GM18907 (cell line): ENCODE measurements around the gene VPS26C.
"Not testable (repeated sequence)": the region's sequence is repeated elsewhere in the genome, so short reads cannot be mapped to it uniquely, and the experiment has no call there.

Experiments
- ATAC-seq: cut with Tn5 transposase; IDR thresholded peaks from one replicate; pipeline ENCODE4 v1.9.1; 2021; ENCODE audit warnings: mild to moderate bottlenecking, moderate library complexity; ENCODE audit not compliant: unreplicated experiment

Gene VPS26C

DNA sequence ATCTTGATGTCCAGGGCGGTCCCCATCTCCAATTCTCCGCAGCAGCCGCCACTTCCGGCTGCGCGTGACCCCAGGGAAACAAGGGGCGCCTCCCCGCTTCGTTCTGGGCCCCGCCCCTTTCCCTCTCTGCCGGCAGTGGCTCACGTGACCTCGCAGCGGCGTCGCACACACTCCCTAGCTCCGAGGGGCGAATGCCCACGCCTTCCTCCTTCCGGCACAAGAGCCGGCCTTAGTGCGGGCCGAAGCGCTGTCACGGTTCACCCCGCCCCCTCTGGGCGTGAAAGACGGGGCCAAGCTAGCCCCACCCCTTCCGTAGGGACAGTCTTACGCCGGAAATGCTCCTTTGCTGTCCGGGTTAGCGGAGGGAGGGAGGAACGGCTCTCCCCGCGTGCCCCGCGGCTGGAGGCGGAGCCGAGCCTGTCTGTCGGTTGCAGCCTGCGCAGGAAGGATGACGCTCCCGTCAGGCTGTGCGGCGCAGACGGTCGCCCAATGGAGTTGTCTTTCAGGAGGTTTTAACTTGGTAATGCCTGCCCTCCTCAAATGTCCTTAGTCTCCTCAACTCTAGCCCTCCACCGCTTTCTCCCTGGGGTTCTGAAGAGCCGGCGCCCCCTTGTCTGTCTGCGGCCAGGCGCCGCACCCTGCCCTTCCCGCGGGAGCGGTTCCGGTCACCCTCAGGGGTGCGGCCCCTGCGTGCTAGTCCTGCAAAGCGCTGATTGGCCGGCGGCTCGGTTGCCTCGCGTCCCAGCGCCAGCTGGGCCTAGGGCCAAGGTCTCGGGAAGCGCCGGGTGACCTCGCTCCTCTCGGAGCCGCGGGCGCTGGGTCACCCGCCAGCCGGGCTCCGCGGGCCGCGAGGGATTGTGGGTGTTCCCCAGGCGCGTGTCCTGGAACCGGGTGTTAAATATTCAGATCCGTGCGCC is at the start of gene VPS26C:
VPS26C (minus strand) TSS at position 66 of the 917 bp plus-strand sequence; CDS start at position 26, 40 bp downstream.
- peak; percentile 92 for ATAC-seq

DNA sequence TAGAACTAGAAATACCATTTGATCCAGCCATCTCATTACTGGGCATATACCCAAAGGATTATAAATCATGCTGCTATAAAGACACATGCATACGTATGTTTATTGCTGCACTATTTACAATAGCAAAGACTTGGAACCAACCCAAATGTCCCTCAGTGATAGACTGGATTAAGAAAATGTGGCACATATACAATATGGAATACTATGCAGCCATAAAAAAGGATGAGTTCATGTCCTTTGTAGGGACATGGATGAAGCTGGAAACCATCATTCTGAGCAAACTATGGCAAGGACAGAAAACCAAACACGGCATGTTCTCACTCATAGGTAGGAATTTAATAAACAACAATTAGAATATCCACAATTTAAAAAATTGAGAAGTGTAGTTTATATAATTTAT is 48.9 kb upstream of the VPS26C start:
- ATAC-seq, result not testable (repeated sequence)

DNA sequence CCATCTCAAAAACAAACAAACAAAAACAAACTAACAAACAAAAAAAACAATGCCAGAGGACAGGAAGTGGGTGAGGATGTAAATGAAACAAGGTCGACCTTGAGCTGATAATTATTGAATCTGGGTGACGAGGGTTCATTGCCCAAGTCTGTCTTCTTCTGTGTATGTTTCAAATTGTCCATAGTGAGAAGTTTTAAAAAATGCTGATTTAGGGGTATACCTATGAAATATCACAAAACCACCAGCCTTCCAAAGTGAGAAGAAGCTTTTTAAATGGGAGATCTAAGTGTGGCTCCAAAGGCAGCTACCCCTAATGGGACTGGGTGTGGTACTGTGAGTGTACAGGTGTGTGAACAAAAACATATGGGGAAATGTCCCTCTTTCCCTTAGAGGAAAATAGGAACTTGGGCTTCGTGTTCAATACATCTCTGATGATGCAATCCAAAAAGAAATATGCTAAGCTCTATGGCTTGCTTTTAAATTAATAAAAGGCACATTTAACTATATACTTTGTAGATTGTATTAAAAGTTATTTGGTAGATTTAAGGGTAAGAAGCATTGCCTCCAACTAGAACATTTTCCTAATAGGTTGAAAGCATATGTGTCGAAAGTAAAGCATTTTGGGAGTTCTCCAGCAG is 33.1 kb upstream of the VPS26C start:
- ATAC-seq, result no peak

DNA sequence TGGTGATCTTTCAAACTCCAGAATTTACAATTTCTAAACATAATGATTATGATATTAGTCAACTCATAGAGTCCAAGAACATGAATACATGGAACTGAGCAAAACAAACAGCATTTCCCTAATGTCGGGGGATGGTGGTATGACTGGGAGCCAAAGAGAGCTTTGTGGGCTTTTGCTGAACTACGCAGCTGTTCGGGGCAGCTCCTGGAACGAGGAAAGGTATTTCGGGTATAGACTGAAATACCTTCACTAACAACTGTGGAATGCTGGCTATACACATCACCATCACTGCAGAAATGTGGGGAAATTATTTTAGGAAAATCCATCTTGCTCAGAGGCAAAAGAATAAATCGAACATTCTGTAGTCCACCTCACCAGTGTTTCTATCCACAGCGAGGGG is 30.2 kb upstream of the VPS26C start:
- no peak for ATAC-seq

DNA sequence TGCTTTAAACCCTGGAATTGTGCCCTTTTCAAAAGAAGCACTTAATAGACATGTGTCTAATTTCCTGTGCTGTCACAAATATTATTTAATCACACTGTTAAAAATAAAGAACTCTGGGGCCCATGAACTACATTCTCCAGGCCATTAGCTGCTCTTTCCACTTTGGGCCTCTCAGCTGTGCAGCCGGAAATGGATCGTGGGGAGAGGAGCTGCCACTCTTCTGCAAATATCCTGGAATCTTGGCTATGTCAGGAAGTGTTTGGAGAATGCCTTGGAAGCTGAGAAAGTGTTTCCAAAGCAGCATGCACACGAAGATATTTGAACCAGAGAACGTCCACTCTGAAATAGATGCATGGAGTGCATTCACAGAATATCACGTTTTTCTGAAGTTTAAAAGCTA is 27.5 kb upstream of the VPS26C start:
- ATAC-seq, result no peak

DNA sequence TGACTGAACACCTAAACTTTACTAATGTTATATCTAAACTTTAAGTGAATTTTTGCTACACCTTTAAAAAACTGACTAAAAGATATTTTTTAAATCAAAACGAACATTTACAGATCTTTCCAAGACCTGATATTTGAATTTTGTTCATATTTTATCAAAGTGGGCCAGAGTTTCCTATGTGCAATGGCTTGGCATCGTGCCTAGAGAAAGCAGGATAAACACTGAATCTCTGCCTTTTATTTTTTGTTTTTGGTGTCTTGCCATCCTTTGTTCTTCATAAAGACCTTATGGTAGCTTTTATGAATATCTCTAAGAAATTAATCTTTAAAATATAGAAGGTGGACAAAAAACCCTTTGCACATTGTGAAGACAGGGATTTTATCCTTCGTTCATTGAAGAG is 25.8 kb upstream of the VPS26C start:
- ATAC-seq, result no peak

DNA sequence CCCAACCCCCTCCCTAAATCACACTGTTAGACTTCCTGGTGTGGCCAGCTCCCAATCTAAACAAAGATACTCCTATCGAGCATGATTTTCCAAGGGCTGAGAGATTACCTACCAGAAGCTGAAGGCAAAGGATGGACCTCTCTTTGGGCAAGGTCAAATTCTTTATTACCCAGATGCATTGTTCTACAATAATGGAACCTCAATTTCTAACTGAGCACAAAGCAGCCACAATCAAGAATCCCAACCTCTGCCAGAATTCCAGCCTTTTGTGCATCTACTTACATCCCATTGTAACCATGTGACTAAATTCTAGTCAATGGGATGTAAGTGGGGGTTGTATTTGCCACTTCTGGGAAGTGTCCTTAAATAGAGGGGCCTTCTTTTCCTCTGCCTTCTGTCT is 24.9 kb upstream of the VPS26C start:
- ATAC-seq, result no peak

DNA sequence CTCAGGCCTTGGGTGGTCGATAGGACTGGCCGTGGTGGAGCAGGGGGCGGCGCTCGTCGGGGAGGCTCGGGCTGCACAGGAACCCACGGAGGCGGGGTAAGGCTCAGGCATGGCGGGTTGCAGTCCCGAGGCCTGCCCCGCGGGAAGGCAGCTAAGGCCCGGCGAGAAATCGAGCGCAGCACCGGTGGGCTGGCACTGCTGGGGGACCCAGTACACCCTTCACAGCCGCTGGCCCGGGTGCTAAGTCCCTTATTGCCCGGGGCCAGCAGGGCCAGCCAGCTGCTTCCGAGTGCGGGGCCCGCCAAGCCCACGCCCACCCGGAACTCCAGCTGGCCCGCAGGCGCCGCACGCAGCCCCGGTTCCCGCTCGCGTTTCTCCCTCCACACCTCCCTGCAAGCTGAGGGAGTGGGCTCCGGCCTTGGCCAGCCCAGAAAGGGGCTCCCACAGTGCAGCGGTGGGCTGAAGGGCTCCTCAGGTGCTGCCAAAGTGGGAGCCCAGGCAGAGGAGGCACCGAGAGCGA is 16.1 kb upstream of the VPS26C start:
- ATAC-seq, result not testable (repeated sequence)

DNA sequence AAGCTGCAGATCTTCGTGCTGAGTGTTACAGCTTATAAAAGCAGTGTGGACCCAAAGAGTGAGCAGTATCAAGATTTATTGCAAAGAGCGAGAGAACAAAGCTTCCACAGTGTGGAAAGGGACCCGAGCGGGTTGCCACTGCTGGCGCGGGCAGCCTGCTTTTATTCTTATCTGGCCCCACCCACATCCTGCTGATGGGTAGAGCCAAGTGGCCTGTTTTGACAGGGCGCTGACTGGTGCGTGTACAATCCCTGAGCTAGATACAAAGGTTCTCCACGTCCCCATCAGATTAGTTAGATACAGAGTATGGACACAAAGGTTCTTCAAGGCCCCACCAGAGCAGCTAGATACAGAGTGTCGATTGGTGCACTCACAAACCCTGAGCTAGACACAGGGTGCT is 15.5 kb upstream of the VPS26C start:
- not testable (repeated sequence) for ATAC-seq

DNA sequence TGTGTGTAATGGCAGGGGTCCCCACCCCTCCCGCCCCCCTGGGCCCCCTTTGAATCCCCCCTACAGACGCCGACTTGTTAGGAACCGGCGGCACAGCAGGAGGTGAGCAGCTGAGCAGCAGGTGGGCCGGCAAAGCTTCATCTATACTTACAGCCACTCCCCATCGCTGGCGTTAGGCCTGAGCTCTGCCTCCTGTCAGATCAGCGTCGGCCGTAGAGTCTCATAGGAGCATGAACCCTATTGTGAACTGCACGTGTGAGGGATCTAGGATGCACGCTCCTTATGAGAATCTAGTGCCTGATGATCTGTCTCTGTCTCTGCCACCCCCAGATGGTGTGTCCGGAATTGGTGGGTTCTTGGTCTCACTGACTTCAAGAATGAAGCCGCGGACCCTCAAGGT is 14.9 kb upstream of the VPS26C start:
- ATAC-seq, result no peak

DNA sequence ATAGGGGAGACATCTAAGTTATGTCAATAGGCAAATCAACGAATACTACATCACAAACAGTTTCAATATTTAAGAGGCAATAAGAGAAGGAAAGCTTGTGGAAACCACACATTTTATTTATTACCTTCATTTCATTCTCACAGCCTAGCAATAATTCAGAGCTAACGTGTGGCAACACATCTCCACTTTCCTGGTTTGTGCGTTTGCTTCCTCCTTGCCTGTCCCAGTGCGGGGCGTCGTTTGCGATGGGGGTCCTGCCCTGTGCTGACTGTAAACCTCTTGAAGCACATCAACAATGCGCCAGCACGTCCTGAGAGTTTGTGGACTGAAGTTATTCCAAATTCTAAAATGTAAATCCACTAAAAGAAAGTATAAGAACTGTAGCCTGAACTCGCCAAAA is 14.4 kb upstream of the VPS26C start:
- ATAC-seq, result no peak

DNA sequence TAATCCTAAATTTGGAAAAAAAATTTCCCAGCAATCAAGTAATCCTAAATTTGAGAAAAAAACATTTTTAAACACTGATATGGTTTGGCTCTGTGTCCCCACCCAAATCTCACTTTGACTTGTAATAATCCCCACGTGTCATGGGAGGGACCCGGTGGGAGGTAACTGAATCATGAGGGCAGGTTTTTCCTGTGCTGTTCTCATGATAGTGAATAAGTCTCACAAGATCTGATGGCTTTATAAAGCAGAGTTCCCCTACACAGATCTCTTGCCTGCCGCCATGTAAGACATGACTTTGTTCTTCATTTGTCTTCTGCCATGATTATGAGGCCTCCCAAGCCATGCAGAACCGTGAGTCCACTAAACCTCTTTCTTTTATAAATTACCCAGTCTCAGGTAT is 12.1 kb upstream of the VPS26C start:
- not testable (repeated sequence) for ATAC-seq

DNA sequence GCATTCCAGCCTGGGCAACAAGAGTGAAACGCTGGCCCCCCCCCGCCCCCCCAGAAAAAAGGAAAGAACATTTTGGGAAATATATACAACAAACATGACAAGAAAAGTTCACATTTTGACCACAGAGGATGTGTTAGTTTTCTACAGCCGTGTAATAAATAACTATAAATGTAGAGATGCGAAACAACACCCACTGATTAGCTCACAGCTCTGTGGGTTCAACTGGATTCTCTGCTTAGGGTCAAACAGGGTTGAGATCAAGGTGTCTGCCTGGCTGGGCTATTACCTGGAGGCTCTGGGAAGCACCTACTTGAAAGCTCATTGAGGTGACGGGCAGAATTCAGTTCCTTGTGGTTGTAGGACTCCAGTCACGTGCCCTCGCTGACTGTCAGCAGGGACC is 11.1 kb upstream of the VPS26C start:
- ATAC-seq, result no peak

DNA sequence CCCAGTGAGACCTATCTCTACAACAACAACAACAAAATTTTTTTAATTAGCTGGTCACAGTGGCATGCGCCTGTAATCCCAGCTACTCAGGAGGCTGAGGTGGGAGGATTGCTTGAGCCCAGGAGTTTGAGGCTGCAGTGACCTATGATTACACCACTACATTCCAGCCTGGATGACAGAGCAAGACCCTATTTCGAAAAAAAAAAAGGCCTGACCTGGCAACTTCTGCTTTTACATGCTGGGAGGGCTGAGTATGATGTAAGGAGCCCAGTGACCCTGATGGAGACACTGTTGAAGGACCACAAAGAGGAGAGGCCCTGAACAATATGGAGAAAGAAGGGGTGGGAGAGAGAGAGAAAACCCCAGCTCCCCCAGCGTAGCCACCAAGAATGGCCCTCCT is 9.2 kb upstream of the VPS26C start:
- no peak for ATAC-seq

DNA sequence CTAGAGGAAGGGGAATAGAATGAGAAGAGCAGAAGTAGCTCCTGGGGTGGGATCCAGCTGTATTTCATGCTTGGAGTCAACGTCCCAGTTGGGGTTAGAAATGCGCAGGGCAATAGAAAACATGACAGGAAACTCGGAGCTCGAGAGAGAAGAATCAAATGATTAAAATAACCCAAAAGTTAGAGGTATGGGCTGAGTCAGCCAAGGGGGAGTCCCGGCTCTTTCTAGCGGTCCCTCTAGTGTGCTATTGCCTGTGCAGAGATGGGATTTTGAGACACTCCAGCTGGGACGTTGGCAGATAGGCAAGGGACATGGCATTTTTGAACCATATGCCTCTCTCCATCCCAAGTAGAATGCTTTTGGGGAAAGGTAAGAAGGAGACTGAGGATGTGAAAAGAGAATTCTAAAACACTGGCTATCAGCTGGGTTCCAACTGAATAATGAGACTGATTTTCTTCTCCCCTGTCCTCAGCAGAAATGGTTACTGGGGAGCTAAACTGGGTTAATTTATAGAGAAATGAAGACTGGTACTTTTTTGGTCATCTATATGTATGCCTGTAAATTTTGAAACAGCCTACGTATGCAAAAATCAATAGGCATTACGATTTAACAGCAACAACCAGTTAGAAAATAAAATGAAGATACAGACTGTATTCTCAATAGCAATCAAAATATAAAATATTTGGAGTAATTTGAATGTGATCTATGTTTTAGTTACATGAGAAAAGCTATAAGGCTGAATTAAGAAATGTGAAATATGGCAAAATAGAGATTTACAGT is 7.0 kb upstream of the VPS26C start:
- no peak for ATAC-seq

DNA sequence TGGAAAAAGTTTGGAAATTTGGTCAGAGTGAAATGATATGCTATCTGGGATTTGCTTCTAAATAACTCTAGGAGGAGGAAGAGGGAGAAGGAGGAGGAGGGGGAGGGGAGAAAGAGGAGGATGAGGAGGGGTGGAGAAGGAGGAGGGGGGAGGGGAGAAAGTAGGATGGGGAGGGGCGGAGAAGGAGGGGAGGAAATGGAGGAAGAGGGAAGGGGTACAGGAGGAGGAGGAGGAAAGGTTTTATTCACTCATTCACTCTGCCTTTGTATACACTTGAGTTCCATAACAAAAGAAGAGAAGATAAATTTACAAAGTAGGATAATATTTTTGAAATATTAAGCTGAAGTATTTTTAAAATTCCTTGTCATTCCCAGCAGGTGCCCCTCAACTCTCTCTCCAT is 6.3 kb upstream of the VPS26C start:
- ATAC-seq, result no peak

DNA sequence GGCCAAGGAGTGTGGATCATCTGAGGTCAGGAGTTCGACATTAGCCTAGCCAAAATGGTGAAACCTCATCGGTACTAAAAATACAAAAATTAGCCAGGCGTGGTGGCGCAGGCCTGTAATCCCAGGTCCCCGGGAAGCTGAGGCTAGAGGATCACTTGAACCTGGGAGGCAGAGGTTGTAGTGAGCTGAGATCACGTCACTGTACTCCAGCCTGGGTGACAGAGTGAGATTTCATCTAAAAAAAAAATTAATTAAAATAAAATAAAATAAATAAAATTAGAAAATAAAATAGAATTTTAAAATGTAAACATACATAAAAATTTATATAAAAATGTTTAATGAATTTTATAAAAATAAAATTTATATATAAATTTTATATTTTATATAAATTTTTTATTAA is 5.8 kb upstream of the VPS26C start:
- ATAC-seq, result no peak

DNA sequence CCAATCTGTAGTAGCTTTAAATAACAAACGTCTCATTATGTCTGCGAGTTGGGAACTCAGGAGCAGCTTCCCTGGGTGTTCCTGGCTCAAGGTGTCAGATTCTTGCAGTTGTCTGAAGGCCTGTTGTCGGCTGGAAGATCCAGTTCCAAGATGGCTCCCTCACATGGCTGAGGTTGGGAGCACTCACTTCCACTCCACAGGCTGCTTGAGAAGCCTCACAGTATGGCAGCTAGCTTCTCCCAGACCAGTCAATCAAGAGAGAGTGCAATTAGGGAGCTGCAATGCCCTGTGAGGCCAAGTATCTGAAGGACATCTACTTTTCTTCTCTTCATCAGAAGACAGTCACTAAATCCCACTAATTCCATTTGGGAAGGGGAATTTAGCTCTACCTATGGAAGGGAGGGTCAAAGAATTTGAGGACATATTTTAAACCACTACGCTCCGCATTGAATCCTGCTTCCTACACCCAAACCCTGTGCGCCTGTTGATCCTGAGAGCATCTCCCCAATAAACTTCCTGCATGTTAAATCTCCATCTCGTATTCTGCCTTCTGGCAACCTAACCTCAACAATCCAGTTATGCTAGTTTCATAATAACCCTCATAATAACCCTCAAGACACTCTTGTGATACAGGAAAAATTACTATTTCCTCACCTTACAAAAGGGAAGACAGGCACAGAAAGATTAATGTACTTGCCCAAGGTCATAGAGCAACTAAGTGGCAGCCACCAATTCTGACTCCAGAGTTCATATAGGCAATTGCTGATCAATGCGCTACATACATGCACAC is 3.6 kb upstream of the VPS26C start:
- no peak for ATAC-seq

DNA sequence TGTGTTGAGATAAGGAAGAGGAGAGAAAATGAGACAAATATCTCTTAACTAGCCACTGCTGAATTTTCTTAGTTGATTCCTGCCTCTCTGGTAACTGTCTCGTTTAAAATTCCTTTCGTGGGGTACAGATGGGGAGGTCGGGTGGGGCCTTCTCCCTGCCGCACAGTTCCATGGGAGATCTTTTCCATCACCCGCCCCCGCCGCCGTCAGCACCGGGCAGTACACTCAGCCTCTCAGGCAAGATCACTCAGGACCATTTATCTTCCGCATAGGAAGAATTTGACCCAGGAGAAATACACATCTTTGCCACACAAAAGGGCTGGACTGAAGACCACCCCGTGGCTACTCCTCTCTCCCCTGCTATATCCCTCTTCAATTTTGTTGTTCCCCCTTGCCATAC is 2.3 kb upstream of the VPS26C start:
- no peak for ATAC-seq

DNA sequence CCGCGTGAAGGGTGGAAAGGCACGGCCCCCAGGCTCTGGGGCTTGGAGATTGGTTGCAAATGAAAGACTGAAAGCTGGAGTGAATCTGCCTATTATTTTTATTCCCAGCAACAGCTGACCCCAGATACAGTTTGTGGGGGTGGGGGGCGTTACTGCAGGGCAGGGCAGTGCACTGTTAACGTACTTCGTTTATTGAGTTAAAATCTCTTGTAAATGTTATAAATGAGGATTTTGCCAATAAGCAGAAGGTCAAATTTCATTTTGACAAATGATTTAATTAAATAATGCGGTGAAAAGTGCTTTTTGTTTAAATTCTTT is 1.0 kb upstream of the VPS26C start:
- ATAC-seq, result no peak
